ENCODE results near the gene COL24A1. TPM values are rescaled to one million over a fixed set of nuclear protein-coding genes. Genes with fewer than 3 reads are reported as not detected.

Gene COL24A1
- total and polyA plus RNA-seq, 2 of the 13 experiments (the other 11 are each of a cell fraction or from before 2014, with no cell fraction given): 0.04 to 0.13 TPM

- TF ChIP-seq, protein P1, sequence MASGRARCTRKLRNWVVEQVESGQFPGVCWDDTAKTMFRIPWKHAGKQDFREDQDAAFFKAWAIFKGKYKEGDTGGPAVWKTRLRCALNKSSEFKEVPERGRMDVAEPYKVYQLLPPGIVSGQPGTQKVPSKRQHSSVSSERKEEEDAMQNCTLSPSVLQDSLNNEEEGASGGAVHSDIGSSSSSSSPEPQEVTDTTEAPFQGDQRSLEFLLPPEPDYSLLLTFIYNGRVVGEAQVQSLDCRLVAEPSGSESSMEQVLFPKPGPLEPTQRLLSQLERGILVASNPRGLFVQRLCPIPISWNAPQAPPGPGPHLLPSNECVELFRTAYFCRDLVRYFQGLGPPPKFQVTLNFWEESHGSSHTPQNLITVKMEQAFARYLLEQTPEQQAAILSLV (CRISPR knock-in tag; IDR thresholded peaks at IDR 0.05; ENCODE audit: borderline replicate concordance): peak; percentile 60; the same call in 1 of the 2 replicates
- peak; percentile 32; the same call in 1 of the 2 replicates for TF ChIP-seq ZNF232 (CRISPR knock-in tag; IDR thresholded peaks at IDR 0.05; ENCODE audit: borderline replicate concordance)
- TF ChIP-seq TP53 (CRISPR knock-in tag; conservative IDR thresholded peaks at IDR 0.05): 0 out of 2 replicates have a peak, but pooled peaks have one; percentile 73
- TF ChIP-seq ZNF580 (CRISPR knock-in tag; IDR thresholded peaks at IDR 0.05; ENCODE audit: borderline replicate concordance, low read depth): peak; percentile 86; the same call in 1 of the 2 replicates
- TF ChIP-seq TRIM22 (IDR thresholded peaks at IDR 0.05): no peak
- TF ChIP-seq, protein P2, sequence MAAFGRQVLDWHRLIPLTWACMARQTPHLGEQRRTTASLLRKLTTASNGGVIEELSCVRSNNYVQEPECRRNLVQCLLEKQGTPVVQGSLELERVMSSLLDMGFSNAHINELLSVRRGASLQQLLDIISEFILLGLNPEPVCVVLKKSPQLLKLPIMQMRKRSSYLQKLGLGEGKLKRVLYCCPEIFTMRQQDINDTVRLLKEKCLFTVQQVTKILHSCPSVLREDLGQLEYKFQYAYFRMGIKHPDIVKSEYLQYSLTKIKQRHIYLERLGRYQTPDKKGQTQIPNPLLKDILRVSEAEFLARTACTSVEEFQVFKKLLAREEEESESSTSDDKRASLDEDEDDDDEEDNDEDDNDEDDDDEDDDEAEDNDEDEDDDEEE (CRISPR knock-in tag; IDR thresholded peaks at IDR 0.05): peak; percentile 77
- no peak; the same call in 1 of the 2 replicates for TF ChIP-seq ZFP90 (CRISPR knock-in tag; IDR thresholded peaks at IDR 0.05; ENCODE audit: borderline replicate concordance)
- peak; percentile 38; the same call in 1 of the 2 replicates for TF ChIP-seq ZMYM3 (CRISPR knock-in tag; IDR thresholded peaks at IDR 0.05)
- TF ChIP-seq, protein P3, sequence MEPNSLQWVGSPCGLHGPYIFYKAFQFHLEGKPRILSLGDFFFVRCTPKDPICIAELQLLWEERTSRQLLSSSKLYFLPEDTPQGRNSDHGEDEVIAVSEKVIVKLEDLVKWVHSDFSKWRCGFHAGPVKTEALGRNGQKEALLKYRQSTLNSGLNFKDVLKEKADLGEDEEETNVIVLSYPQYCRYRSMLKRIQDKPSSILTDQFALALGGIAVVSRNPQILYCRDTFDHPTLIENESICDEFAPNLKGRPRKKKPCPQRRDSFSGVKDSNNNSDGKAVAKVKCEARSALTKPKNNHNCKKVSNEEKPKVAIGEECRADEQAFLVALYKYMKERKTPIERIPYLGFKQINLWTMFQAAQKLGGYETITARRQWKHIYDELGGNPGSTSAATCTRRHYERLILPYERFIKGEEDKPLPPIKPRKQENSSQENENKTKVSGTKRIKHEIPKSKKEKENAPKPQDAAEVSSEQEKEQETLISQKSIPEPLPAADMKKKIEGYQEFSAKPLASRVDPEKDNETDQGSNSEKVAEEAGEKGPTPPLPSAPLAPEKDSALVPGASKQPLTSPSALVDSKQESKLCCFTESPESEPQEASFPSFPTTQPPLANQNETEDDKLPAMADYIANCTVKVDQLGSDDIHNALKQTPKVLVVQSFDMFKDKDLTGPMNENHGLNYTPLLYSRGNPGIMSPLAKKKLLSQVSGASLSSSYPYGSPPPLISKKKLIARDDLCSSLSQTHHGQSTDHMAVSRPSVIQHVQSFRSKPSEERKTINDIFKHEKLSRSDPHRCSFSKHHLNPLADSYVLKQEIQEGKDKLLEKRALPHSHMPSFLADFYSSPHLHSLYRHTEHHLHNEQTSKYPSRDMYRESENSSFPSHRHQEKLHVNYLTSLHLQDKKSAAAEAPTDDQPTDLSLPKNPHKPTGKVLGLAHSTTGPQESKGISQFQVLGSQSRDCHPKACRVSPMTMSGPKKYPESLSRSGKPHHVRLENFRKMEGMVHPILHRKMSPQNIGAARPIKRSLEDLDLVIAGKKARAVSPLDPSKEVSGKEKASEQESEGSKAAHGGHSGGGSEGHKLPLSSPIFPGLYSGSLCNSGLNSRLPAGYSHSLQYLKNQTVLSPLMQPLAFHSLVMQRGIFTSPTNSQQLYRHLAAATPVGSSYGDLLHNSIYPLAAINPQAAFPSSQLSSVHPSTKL (CRISPR knock-in tag; IDR thresholded peaks at IDR 0.05): peak; percentile 57
- TF ChIP-seq KAT7 (CRISPR knock-in tag; IDR thresholded peaks at IDR 0.05; ENCODE audit: borderline replicate concordance): peak; percentile 82
- no peak for TF ChIP-seq TRAFD1 (CRISPR knock-in tag; IDR thresholded peaks at IDR 0.05; ENCODE audit: borderline replicate concordance)
- no peak; the same call in 1 of the 2 replicates for TF ChIP-seq ZNF607 (CRISPR knock-in tag; IDR thresholded peaks at IDR 0.05; ENCODE audit: borderline replicate concordance)
- TF ChIP-seq ZNF33B (CRISPR knock-in tag; IDR thresholded peaks at IDR 0.05): 0 out of 2 replicates have a peak, but pooled peaks have one; percentile 40
Observed at GRCh38 chr1:85707990-85708828, 448.4 kb downstream of the COL24A1 start, which contains the start of gene ZNHIT6 (continued).
